ENCODE measurements around the gene CLIP2.

DNA sequence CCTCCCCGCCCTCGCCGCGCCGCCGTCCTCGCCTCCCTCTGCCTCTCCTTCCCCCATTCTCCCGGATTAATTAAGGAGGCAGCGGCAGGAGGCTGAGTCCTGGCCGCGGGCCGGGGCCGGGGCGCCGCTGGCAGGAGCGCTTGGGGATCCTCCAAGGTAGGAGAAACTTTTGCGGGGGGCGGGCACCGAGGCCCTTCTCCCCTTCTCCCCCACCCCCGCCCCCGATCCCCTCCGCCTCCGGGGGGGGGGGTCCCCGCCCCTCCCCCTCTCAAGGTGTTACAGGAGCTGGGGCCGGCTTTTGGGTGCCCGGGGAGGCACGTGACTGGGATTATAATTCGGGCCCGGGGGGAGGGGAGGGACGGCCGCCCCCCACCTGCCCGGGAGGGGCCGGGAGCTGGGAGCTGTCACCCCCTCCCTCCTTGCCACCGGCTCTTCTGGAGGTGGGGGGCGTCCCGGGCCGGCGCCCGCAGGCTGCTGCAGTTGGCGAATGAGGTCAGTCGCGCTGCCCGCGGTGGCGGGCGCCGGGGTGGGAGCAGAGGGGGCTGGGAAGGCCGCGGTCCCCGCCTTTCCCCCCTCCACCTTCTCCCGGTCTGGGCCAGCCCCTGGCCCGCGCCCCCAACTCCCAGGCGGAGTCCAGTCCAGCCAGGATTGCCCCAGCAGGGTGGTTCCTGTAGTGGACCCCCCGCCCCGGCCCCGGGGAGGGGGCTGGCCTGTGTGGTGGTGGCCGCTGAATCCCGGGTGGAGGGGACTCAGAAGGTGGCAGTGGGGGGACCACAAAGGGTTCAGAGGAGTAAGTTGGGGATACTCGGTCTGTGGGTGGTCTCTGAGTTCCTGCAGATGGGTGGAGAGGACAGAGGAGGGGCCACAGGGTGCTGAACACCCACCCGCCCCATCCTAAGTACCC lies 165.1 kb downstream of the CLIP2 start:
- TF ChIP-seq SUZ12 (IDR thresholded peaks at IDR 0.05): no peak
- no peak for TF ChIP-seq FOXK2 (IDR thresholded peaks at IDR 0.05)
- TF ChIP-seq ARNT (IDR thresholded peaks at IDR 0.05): no peak
- no peak for TF ChIP-seq TARDBP (IDR thresholded peaks at IDR 0.05)
- no peak for TF ChIP-seq LEF1 (IDR thresholded peaks at IDR 0.05; ENCODE audit: borderline replicate concordance)
- TF ChIP-seq ELF4 (IDR thresholded peaks at IDR 0.05): no peak

Measured in HEK293T (cell line).